NCI-H526 treated with DMSO at 0.1 percent for 48 hours (cell line): ENCODE measurements around the gene ADCYAP1R1.
"Not testable (repeated sequence)": the region's sequence is repeated elsewhere in the genome, so short reads cannot be mapped to it uniquely, and the experiment has no call there.

ENCODE experiments used
- DNase-seq: peaks from one replicate; lab custom pipeline; 2025; lab: John Stamatoyannopoulos, UW

Gene ADCYAP1R1

GRCh38 chr7:31134246-31135188, 82.4 kb downstream of the ADCYAP1R1 start:
- peak; percentile 59 for DNase-seq

- no peak for DNase-seq
Measured at GRCh38 chr7:31137234-31137633, 85.1 kb downstream of the ADCYAP1R1 start.

GRCh38 chr7:31145339-31145738, 93.2 kb downstream of the ADCYAP1R1 start:
- DNase-seq, result no peak

- DNase-seq, result no peak
Measured at GRCh38 chr7:31146030-31146429, 93.9 kb downstream of the ADCYAP1R1 start.

- DNase-seq, result no peak
Measured at GRCh38 chr7:31146538-31146937, 94.4 kb downstream of the ADCYAP1R1 start.

GRCh38 chr7:31151849-31152248, 99.7 kb downstream of the ADCYAP1R1 start:
- DNase-seq, result no peak

- not testable (repeated sequence) for DNase-seq
Measured at GRCh38 chr7:31153318-31153717, 101.2 kb downstream of the ADCYAP1R1 start.

- no peak for DNase-seq
Measured at GRCh38 chr7:31160941-31161340, 108.8 kb downstream of the ADCYAP1R1 start.
